MM.1S (cell line): ENCODE measurements around the gene FAM200C.

Experiments
- DNase-seq: peaks from one replicate; pipeline ENCODE4 v3.0.0-alpha.2; 2015
- H2AFZ ChIP-seq: fragments of 300-600 bp; sonication (generic); 2 replicates; pipeline ENCODE4 v1.6.0; 2016; ENCODE audit warnings: antibody characterized with exemption, low read length
- H3F3A ChIP-seq: fragments of 300-600 bp; sonication (generic); 2 replicates; pipeline ENCODE4 v1.6.1; 2016; ENCODE audit warnings: mild to moderate bottlenecking, antibody characterized with exemption, low read length, moderate library complexity, mixed read lengths; ENCODE audit not compliant: insufficient read depth
- H3K27ac ChIP-seq: fragments of 300-600 bp; sonication (generic); 2 replicates; pipeline ENCODE4 v1.5.1; 2016; ENCODE audit warnings: mild to moderate bottlenecking, low read length
- H3K27me3 ChIP-seq: fragments of 300-600 bp; sonication (generic); replicated peaks from 2 replicates; pipeline ENCODE4 v1.6.0; 2016; ENCODE audit warnings: low read length; ENCODE audit not compliant: insufficient read depth
- H3K36me3 ChIP-seq: fragments of 300-600 bp; sonication (generic); replicated peaks from 2 replicates; pipeline ENCODE4 v1.6.1; 2016; ENCODE audit warnings: mild to moderate bottlenecking, low read length, mixed read lengths; ENCODE audit not compliant: insufficient read depth
- H3K4me1 ChIP-seq: fragments of 300-600 bp; sonication (generic); 2 replicates; pipeline ENCODE4 v1.6.1; 2016; ENCODE audit warnings: low read length, mixed read lengths
- H3K4me2 ChIP-seq: fragments of 300-600 bp; sonication (generic); 2 replicates; pipeline ENCODE4 v1.6.0; 2016; ENCODE audit warnings: low read depth, low read length
- H3K4me3 ChIP-seq: fragments of 300-600 bp; sonication (generic); 2 replicates; pipeline ENCODE4 v1.5.1; 2016; ENCODE audit warnings: low read length, mixed read lengths
- H3K79me2 ChIP-seq: fragments of 300-600 bp; sonication (generic); 2 replicates; pipeline ENCODE4 v1.6.1; 2016; ENCODE audit warnings: mixed run types, low read length, mixed read lengths
- H3K9ac ChIP-seq: fragments of 300-600 bp; sonication (generic); 2 replicates; pipeline ENCODE4 v1.6.1; 2016; ENCODE audit warnings: low read length, mixed read lengths
- H3K9me2 ChIP-seq: fragments of 300-600 bp; sonication (generic); replicated peaks from 2 replicates; pipeline ENCODE4 v1.6.1; 2016; ENCODE audit warnings: mild to moderate bottlenecking, low read length, mixed read lengths; ENCODE audit not compliant: insufficient read depth
- H3K9me3 ChIP-seq: fragments of 300-600 bp; sonication (generic); replicated peaks from 2 replicates; pipeline ENCODE4 v1.6.1; 2016; ENCODE audit warnings: mild to moderate bottlenecking, low read length, mixed read lengths; ENCODE audit not compliant: insufficient read depth
- H4K20me1 ChIP-seq: fragments of 300-600 bp; sonication (generic); 2 replicates; pipeline ENCODE4 v1.6.1; 2016; ENCODE audit warnings: mild to moderate bottlenecking, low read length, moderate library complexity, mixed read lengths; ENCODE audit not compliant: insufficient read depth
- CTCF ChIP-seq: fragments of 300-600 bp; sonication (generic); IDR thresholded peaks from 2 replicates; pipeline ENCODE4 v1.5.1; 2016; ENCODE audit warnings: antibody characterized with exemption, low read length, mixed read lengths
- EZH2 ChIP-seq: fragments of 300-600 bp; sonication (generic); optimal IDR thresholded peaks from 2 replicates; pipeline ENCODE3; 2017; ENCODE audit warnings: low read depth, mild to moderate bottlenecking, antibody characterized with exemption, low read length, mixed read lengths
- EZH2phosphoT487 ChIP-seq: fragments of 300-600 bp; sonication (generic); IDR thresholded peaks from 2 replicates; pipeline ENCODE4 v1.6.1; 2018; ENCODE audit warnings: antibody characterized with exemption, low read length

The FAM200C gene

GRCh38 chr5:160359242-160359641 lies 40.6 kb downstream of the FAM200C start:
- no peaks in the 10 kb centered on the region for H3K79me2 ChIP-seq

GRCh38 chr5:160357861-160358411 lies 41.9 kb downstream of the FAM200C start:
- H3K4me1 ChIP-seq: no peaks in the 10 kb centered on the region
- no peak overlapping the region for H3K4me3 ChIP-seq
- no peak for DNase-seq
- no peak overlapping the region for H3K4me2 ChIP-seq
- no peaks in the 10 kb centered on the region for H3K9me3 ChIP-seq
- TF ChIP-seq CTCF (no peak), EZH2 (no peak), EZH2phosphoT487 (no peak)
- H4K20me1 ChIP-seq: no peaks in the 10 kb centered on the region
- H2AFZ ChIP-seq: no peak overlapping the region
- H3K9me2 ChIP-seq: no peaks in the 10 kb centered on the region
- H3K36me3 ChIP-seq: no peaks in the 10 kb centered on the region
- H3F3A ChIP-seq: no peaks in the 10 kb centered on the region
- no peaks in the 10 kb centered on the region for H3K27me3 ChIP-seq
- no peaks in the 10 kb centered on the region for H3K79me2 ChIP-seq
- no peak overlapping the region for H3K9ac ChIP-seq
- H3K27ac ChIP-seq: no peak overlapping the region

More at GRCh38 chr5:160359242-160359641, 40.6 kb downstream of the FAM200C start:
- Histone ChIP-seq H3K9ac (no peak overlapping the region), H3K9me2 (no peaks in the 10 kb centered on the region), H3K36me3 (no peaks in the 10 kb centered on the region), H3K4me2 (no peak overlapping the region), H4K20me1 (no peaks in the 10 kb centered on the region), H3K27ac (no peak overlapping the region), H3K4me3 (no peak overlapping the region), H2AFZ (no peak overlapping the region), H3K27me3 (no peaks in the 10 kb centered on the region), H3K4me1 (no peaks in the 10 kb centered on the region), H3K9me3 (no peaks in the 10 kb centered on the region), H3F3A (no peaks in the 10 kb centered on the region)
- TF ChIP-seq EZH2phosphoT487: no peak
- TF ChIP-seq CTCF: no peak
- no peak for TF ChIP-seq EZH2
- no peak for DNase-seq

GRCh38 chr5:160357394-160357793 lies 42.5 kb downstream of the FAM200C start:
- H3K36me3 ChIP-seq: no peaks in the 10 kb centered on the region
- no peaks in the 10 kb centered on the region for H3F3A ChIP-seq
- DNase-seq: no peak
- no peak for TF ChIP-seq EZH2
- H3K9me2 ChIP-seq: no peaks in the 10 kb centered on the region
- H3K9me3 ChIP-seq: no peaks in the 10 kb centered on the region
- no peaks in the 10 kb centered on the region for H3K4me1 ChIP-seq
- H4K20me1 ChIP-seq: no peaks in the 10 kb centered on the region
- H3K27ac ChIP-seq: no peak overlapping the region
- H2AFZ ChIP-seq: no peak overlapping the region
- H3K9ac ChIP-seq: no peak overlapping the region
- H3K4me2 ChIP-seq: no peak overlapping the region
- no peaks in the 10 kb centered on the region for H3K27me3 ChIP-seq
- H3K4me3 ChIP-seq: no peak overlapping the region
- no peaks in the 10 kb centered on the region for H3K79me2 ChIP-seq

GRCh38 chr5:160356550-160357347 lies 43.1 kb downstream of the FAM200C start:
- Histone ChIP-seq H2AFZ (no peak overlapping the region), H3K4me1 (no peaks in the 10 kb centered on the region), H3K9me3 (no peaks in the 10 kb centered on the region), H3F3A (no peaks in the 10 kb centered on the region), H3K79me2 (no peaks in the 10 kb centered on the region), H3K9me2 (no peaks in the 10 kb centered on the region), H3K27me3 (no peaks in the 10 kb centered on the region), H3K27ac (no peak overlapping the region), H3K9ac (no peak overlapping the region), H3K4me3 (no peak overlapping the region), H3K36me3 (no peaks in the 10 kb centered on the region), H3K4me2 (no peak overlapping the region), H4K20me1 (no peaks in the 10 kb centered on the region)
- TF ChIP-seq EZH2 (no peak), CTCF (no peak), EZH2phosphoT487 (no peak)
- no peak for DNase-seq
